NB4 (cell line): ENCODE data around the gene C8B.

Experiments
- MYC ChIP-seq: IDR thresholded peaks from 2 replicates; pipeline ENCODE4 v1.6.1; 2011; ENCODE audit warnings: low read depth, low read length
- POLR2A ChIP-seq: IDR thresholded peaks from 2 replicates; pipeline ENCODE4 v1.6.1; 2011; ENCODE audit warnings: mild to moderate bottlenecking; ENCODE audit not compliant: insufficient read length; ENCODE audit errors: extremely low read depth
- TF ChIP-seq, protein P1 (sequence below): IDR thresholded peaks from one replicate; pipeline ENCODE4 v1.5.1; 2012; ENCODE audit warnings: low read depth, low read length
- TF ChIP-seq, protein P2 (sequence below): IDR thresholded peaks from 2 replicates; pipeline ENCODE4 v1.6.1; 2011; ENCODE audit warnings: low read depth, low read length

DNA sequence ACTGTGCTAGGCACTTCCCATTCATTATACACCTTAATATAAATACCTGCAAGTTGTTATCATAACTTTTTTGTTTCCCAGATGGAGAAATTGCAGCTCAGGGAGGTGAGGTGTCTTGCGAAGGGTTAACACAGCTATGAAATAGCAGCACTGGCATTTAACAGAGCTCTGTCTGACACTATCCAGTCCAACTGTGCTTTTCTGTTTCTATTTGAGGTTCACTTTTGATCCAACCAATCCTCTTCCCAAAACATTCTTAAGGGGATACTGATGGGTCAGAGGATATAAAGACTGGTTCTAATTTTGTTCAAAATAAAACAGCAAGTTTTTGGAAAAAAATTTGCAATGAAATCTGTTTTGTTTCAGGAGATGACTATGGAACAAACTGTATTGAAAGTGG is 46.5 kb upstream of the C8B start:
- TF ChIP-seq, protein P1, sequence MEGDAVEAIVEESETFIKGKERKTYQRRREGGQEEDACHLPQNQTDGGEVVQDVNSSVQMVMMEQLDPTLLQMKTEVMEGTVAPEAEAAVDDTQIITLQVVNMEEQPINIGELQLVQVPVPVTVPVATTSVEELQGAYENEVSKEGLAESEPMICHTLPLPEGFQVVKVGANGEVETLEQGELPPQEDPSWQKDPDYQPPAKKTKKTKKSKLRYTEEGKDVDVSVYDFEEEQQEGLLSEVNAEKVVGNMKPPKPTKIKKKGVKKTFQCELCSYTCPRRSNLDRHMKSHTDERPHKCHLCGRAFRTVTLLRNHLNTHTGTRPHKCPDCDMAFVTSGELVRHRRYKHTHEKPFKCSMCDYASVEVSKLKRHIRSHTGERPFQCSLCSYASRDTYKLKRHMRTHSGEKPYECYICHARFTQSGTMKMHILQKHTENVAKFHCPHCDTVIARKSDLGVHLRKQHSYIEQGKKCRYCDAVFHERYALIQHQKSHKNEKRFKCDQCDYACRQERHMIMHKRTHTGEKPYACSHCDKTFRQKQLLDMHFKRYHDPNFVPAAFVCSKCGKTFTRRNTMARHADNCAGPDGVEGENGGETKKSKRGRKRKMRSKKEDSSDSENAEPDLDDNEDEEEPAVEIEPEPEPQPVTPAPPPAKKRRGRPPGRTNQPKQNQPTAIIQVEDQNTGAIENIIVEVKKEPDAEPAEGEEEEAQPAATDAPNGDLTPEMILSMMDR, result no peak
- no peak for TF ChIP-seq POLR2A
- TF ChIP-seq MYC, result no peak
- TF ChIP-seq, protein P2, sequence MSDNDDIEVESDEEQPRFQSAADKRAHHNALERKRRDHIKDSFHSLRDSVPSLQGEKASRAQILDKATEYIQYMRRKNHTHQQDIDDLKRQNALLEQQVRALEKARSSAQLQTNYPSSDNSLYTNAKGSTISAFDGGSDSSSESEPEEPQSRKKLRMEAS, result no peak
